GM19328 (cell line): ENCODE data around the gene FAHD1.
A peak's percentile ranks its signal among the peaks of the same experiment; 100 is the strongest.

Experiments
- ATAC-seq: cut with Tn5 transposase; IDR thresholded peaks from one replicate; pipeline ENCODE4 v1.9.1; 2021; ENCODE audit warnings: mild to moderate bottlenecking, moderate library complexity; ENCODE audit not compliant: unreplicated experiment

Gene FAHD1

DNA sequence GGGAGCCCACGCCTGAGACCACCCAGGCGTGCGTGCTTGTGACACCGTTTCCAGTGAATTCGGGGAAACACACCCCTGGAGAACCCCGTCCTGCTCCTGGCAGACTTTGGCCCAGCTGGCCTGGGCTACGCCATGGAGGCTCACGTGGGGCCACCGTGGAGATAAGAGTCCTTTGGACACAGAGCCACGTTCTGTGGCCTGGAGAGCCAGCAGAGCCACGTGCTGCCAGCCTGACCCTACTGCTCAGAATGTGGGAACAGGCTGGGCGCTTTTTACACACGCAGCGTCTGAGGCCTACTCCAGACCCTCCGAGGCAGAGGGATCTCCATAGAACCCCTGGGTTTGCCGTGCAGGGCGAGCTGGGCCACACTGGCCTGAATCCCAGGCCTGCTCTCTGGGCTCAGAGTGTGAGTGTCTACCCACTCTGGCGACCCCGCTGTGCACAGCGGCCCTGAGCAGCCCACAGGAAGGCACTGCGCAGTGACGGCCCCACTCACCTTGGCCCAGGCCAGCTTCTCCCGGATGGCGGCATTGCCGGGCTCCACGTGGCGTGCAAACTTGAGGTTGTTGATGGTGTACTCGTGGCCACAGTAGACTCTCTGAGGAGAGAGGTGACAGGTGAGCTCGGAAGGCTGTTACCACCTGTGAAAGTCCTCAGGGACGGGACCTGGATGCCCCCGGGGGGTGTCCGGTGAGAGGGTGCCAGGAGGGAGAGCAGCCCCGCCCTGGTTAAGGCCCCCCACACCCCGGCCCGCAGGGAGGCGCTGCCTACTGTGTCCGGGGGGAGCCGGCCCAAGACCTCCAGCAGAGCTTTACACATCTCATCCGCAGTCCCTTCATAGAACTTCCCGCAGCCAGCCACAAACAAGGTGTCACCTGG is 10.4 kb upstream of the FAHD1 start:
- ATAC-seq = no peak

DNA sequence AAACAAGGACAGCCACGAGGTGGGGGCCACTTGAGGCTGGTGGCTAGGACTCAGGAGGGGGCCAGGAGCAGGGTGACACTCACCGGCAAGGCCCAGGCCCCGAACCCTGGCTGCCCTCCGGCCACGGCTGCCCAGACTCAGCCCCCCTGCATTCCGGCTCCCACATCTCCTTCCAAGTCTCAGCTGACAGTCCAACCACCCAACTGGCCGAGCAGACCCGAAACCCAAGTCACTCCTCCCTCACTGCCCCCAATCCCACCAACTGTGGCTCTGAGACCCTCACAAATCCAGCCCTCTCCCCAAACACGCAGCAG is 9.8 kb upstream of the FAHD1 start:
- no peak for ATAC-seq

- ATAC-seq = no peak
Observed at GRCh38 chr16:1817716-1818115, 9.3 kb upstream of the FAHD1 start.

DNA sequence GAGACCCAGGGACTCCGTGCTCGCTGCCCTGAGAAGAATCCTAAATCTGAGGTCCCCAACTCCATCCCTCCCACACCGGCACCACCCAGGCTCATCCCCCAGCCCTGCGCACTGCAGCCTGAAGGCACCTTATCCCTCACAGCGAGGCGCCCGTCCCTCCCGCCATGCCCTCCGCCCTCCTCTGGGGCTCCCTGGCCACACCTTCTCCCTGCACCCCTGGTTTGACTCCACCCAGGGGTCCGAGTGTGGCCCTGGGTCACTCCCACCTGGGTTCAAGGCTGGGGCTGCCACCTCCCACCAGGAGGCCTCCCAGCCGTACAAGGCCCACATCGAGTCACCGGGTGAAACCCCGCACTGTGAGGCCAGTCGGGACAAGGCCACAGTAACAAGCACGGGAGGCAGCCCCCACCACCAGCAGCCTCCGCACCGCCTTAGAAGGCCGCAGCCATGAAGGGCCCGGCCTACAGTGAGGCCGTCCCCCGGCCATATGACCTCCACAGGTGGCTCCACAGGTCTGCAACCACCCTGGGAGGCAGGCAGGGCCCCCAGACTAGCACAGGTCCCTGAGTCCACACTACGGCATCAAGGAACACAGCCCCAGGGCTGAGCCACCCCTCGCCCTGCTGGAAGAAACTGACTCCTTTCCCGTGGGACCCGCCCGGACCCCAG is 8.7 kb upstream of the FAHD1 start:
- no peak for ATAC-seq

DNA sequence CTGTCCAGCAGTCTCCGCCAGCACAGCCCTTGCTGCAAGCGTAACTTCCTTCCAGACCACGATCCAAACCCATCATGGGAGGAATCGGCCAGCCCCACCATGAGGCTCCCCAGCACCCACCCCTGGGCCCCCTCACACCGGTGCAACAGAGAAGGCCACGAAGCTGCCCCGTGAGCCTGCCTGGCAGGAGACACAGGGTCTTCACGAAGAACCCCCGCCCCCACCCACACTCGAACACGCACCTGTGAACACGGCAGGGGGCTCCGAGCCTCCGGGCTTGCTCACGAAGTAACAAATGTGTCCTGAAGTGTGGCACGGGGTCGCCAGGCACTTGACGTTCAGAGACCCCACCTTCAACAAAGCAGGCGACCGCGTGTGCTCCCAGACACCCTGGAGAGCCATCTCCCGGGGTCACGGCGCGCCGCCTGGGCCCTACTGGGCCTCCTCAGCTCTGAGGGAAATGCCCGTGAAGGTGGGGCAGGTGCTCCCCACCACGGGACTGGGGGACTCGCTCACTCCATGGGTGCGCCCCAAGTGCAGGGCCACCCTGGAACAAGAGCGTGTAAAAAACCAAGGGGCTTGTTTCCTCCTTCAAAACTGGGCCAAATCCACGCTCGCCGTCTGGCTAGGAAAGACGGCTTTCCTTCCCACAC is 8.0 kb upstream of the FAHD1 start:
- ATAC-seq = no peak

GRCh38 chr16:1819611-1820010 is 7.4 kb upstream of the FAHD1 start:
- no peak for ATAC-seq

GRCh38 chr16:1820096-1820945 is 6.7 kb upstream of the FAHD1 start:
- ATAC-seq = no peak

GRCh38 chr16:1820946-1821290 is 6.1 kb upstream of the FAHD1 start:
- no peak for ATAC-seq

DNA sequence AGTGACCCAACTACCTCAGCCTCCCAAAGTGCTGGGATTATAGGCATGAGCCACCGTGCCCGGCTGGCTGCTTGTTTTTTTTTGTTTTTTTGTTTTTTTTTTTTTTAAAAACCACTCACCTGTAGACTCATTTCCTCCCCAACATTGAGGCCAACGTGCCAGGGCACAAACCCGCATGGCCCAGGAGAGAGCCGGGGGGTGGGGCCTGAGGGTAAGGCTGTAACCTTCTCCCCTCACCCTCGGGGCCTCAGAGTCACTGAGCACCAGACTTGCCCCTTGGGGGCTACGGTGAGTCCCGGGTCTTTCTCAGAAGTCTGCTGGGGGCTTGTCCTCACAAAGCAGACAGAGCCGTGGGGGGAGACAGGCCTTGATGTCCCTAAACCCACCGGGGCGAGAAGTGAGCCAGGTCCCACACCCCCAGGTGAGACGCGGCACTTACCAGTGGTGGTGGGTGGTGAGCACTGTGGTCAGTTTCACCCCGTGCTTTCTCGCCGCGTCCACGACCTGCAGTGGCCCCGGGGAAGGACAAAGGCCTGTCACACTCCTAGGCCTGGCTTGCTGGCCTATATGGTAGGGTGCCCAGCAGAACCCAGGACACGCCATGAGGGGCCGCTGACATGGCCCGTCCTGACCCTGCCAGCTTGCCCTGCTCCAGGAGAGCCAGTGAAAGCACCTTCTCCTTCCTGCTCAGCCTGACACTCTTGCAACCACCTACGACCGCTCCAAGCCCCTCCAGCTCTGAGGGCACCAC is 5.0 kb upstream of the FAHD1 start:
- no peak for ATAC-seq

- ATAC-seq = no peak
Observed at GRCh38 chr16:1822801-1823200, 4.2 kb upstream of the FAHD1 start.

- ATAC-seq = no peak
Observed at GRCh38 chr16:1823821-1824220, 3.2 kb upstream of the FAHD1 start.

GRCh38 chr16:1825381-1825863 is 1.6 kb upstream of the FAHD1 start:
- no peak for ATAC-seq

DNA sequence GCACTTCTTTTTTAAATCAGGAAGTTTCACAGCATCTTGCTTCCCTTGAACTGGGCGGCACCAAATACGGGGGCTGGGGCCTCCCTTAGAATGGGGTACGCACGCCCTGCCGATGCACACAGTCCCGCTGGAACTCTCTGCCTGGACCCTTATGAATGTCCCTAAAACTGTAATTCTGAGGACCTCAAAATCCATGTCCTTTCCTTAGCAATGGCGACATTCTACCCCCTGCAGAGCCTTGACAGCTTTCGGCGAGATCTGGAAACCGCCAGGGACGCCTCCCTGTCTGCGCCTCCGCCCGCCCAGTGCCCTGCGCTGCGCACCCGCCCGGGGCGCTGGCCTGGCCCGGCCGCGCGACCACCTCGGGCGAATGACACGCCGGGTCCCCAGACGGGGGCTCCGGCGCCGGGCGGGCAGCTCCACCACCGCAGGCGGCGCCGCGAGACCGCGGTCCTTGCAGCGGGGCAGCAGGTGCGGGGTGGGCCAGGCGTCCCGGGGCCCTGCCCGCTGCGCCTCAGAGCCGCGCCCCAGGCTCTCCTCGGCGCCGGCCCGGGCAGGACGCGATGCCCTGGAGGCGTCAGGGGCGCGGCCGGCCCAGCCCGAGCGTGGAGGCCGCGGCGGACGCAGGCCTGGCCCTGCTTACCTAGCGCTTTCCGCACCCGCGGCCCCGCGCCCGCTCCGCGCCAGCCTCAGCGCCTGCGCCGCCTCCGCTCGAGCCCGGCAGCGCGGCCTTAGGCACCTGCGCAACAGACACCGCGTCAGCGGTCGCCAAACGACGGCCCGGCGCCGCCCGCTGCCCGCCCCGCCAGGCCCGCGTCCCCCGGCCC is 929 bp upstream of the FAHD1 start:
- peak; percentile 42 for ATAC-seq

DNA sequence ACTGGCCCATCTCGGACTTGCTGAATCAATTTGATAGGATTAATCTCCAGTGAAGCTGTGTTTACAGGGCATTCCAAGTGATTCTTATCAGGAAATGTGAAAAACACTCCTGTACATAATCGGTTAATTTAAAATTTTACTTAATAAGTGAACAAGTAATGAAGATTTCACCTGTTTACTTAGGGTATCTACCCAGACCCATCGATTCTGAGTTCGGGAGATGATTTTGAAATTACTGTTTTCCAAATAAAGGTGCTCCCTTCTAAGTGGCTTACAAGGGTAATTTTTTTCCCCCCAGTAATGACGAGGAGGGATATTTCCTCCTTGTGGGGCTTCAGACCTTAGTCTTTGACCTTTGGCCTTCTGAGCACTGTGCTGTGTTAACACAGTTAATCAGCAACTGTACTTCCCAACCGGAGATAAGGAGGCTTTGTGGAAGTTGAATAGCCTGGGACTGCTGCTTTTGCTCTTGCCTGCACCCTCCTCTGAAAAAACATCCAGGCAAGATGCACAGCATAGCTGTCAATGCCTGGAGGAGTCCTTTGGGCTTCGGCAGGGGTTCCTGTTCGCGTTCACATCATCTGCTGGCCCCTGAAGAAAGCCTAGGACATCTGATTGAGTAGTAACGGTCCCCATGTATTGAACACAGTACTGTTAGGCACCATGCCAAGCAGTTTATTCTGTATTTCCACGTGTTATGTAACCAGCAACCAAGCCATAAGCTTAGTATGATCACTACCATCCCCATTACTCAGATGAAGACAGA is 1.8 kb downstream of the FAHD1 start:
- no peak for ATAC-seq

DNA sequence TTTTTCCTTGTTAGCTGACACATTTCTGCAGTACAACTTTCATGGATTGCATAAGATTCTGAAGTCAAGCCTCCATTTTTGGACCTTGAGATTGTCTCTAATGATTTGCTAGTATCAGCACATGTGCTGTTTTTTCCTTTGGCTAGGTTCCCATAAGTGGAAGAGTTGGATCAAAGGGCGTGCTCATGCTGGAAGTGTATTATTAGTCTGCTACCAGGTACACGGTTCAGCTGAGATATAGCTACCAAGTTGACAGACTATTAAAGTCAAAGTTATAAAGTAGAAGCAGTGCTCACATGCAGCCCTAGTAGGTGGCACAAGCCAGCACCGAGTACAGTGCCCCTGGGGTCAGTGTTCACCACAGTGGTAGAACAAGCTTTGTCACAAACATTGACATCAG is 3.2 kb downstream of the FAHD1 start:
- no peak for ATAC-seq

- ATAC-seq = no peak
Observed at GRCh38 chr16:1831186-1832075, 4.4 kb downstream of the FAHD1 start.

- no peak for ATAC-seq
Observed at GRCh38 chr16:1832838-1833454, 5.9 kb downstream of the FAHD1 start.
